ENCODE measurements around the gene PDE7B. TPM values are rescaled to one million over a fixed set of nuclear protein-coding genes. Genes with fewer than 3 reads are reported as not detected.

PDE7B gene
- total RNA-seq, 1 donor, result 1.7 TPM

GRCh38 chr6:135994857-135995544, 143.5 kb downstream of the PDE7B start:
- TF ChIP-seq CTCF (IDR thresholded peaks at IDR 0.05; ENCODE audit: insufficient read depth, low read depth, low read length), result no peak
- H3K4me3 ChIP-seq (ENCODE audit: low read depth, low read length), result no peak overlapping the region

GRCh38 chr6:135995545-135995898, 144.0 kb downstream of the PDE7B start:
- no peak for DNase-seq (ENCODE audit: low read depth)
- no peak overlapping the region for H3K4me3 ChIP-seq (ENCODE audit: low read depth, low read length)
- TF ChIP-seq CTCF (IDR thresholded peaks at IDR 0.05; ENCODE audit: insufficient read depth, low read depth, low read length), result no peak

More at GRCh38 chr6:135994857-135995544, 143.5 kb downstream of the PDE7B start:
- DNase-seq (ENCODE audit: low read depth), result peak; percentile 65

- no peak overlapping the region for H3K4me3 ChIP-seq (ENCODE audit: low read depth, low read length)
- no peak for TF ChIP-seq CTCF (IDR thresholded peaks at IDR 0.05; ENCODE audit: insufficient read depth, low read depth, low read length)
- DNase-seq (ENCODE audit: low read depth), result no peak
These were observed 145.2 kb downstream of the PDE7B start for GRCh38 chr6:135996668-135997067.

GRCh38 chr6:135999393-135999792, 147.9 kb downstream of the PDE7B start:
- H3K4me3 ChIP-seq (ENCODE audit: low read depth, low read length), result no peak overlapping the region
- no peak for TF ChIP-seq CTCF (IDR thresholded peaks at IDR 0.05; ENCODE audit: insufficient read depth, low read depth, low read length)
- no peak for DNase-seq (ENCODE audit: low read depth)

- no peak for TF ChIP-seq CTCF (IDR thresholded peaks at IDR 0.05; ENCODE audit: insufficient read depth, low read depth, low read length)
- H3K4me3 ChIP-seq (ENCODE audit: low read depth, low read length), result no peak overlapping the region
- DNase-seq (ENCODE audit: low read depth), result no peak
These were observed 155.8 kb downstream of the PDE7B start for GRCh38 chr6:136007345-136007744.

GRCh38 chr6:136011475-136011874, 160.0 kb downstream of the PDE7B start:
- no peak for TF ChIP-seq CTCF (IDR thresholded peaks at IDR 0.05; ENCODE audit: insufficient read depth, low read depth, low read length)
- DNase-seq (ENCODE audit: low read depth), result peak; percentile 57
- no peak overlapping the region for H3K4me3 ChIP-seq (ENCODE audit: low read depth, low read length)

Measured in fibroblast of villous mesenchyme (primary cell).